ENCODE data around the gene TMEM164.

Gene TMEM164

DNA sequence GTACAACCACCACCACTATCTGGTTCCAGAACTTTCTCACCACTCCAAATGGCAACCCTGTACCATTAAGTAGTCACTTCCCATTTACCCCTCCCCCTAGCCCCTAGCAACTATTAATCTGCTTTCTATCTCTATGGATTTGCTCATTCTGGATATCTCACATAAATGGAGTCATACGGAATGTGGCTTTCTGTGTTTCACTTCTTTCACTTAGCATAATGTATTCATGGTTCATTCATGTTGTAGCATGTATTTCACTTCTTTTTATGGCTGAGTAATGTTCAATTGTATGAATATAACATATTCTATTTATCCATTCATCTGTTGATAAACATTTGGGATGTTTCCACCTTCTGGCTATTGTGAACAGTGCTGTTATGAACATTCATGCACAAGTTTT, 210.3 kb downstream of the TMEM164 start:
- H3K4me3 ChIP-seq (ENCODE audit: low read length) = no peak overlapping the region
- TF ChIP-seq, protein P1, sequence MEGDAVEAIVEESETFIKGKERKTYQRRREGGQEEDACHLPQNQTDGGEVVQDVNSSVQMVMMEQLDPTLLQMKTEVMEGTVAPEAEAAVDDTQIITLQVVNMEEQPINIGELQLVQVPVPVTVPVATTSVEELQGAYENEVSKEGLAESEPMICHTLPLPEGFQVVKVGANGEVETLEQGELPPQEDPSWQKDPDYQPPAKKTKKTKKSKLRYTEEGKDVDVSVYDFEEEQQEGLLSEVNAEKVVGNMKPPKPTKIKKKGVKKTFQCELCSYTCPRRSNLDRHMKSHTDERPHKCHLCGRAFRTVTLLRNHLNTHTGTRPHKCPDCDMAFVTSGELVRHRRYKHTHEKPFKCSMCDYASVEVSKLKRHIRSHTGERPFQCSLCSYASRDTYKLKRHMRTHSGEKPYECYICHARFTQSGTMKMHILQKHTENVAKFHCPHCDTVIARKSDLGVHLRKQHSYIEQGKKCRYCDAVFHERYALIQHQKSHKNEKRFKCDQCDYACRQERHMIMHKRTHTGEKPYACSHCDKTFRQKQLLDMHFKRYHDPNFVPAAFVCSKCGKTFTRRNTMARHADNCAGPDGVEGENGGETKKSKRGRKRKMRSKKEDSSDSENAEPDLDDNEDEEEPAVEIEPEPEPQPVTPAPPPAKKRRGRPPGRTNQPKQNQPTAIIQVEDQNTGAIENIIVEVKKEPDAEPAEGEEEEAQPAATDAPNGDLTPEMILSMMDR (conservative IDR thresholded peaks at IDR 0.05; ENCODE audit: low read length) = no peak
- DNase-seq (ENCODE audit: low read depth) = no peak

DNA sequence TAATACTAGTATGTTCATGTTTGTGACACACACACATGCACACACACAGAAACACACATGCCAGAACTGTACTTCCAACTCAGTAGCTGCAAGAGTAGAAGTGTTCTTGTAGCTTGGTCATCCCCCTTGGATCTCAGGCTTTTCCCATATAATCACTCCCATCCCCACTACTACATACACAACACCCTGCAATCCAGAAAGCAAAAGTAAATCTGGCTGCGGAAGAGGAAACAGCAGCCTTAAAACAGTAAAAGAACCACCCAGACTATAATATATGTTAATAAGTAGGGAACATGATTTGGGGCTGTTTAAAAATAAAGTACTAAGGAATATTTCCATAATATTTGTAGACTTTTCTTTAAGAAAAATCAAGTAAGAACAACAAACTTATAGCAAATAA, 211.8 kb downstream of the TMEM164 start:
- H3K4me3 ChIP-seq (ENCODE audit: low read length) = no peak overlapping the region
- TF ChIP-seq, protein P1 (conservative IDR thresholded peaks at IDR 0.05; ENCODE audit: low read length) = no peak
- DNase-seq (ENCODE audit: low read depth) = no peak

DNA sequence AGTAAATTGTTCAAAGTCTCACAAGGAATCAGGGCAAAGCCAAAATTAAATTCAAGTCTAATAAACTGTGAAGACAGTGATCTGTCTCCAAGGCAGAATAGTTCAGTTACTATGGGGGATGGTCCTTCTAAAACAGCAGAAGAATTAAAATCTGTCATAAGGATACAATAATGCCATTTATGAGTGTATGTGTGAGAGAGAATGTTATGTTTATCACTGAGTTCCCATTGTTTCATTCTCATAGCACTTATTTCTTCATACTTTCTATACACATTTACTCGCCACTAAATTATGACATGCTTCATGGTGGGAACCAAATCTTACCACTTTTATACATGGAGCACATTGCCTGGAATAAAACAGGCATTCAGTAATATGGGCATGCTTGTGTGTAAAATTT, 212.5 kb downstream of the TMEM164 start:
- peak; percentile 30 for DNase-seq (ENCODE audit: low read depth)
- TF ChIP-seq, protein P1 (conservative IDR thresholded peaks at IDR 0.05; ENCODE audit: low read length) = no peak
- H3K4me3 ChIP-seq (ENCODE audit: low read length) = no peak overlapping the region

DNA sequence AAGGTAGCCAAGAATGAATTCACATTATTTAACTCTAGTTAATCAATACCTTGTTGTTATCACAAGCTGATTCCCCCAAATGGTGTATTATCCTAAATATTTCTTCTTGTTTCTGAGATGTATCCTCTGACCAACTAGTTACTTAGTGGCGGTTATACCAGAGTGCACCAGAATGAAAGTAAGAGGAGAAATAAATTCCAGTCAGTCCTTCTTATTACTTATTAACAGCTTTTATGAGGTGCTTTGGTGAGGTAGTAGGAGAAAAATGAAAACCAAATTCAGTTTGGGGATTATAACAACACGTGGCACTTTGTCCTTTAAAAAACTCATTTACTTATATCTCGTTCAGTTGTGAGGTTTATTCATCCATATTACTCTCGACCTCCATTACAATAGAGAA, 213.1 kb downstream of the TMEM164 start:
- DNase-seq (ENCODE audit: low read depth) = no peak
- no peak overlapping the region for H3K4me3 ChIP-seq (ENCODE audit: low read length)
- TF ChIP-seq, protein P1 (conservative IDR thresholded peaks at IDR 0.05; ENCODE audit: low read length) = no peak

DNA sequence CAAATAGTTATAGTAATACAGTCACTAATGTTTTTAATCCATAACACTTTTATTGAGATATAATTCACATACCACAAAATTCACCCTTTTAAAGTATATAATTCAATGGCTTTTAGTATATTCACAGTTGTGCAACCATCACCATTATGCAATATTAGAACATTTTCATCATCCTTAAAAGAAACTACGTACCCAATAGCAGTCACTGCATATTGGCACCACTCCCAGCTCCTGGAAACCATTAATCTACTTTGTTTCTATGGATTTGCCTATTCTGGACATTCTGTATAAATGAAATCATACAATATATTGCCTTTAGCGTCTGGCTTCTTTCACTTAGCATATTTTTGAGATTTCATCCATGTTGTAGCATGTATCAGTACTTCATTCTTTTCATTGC, 215.7 kb downstream of the TMEM164 start:
- DNase-seq (ENCODE audit: low read depth) = peak; percentile 25
- TF ChIP-seq, protein P1 (conservative IDR thresholded peaks at IDR 0.05; ENCODE audit: low read length) = no peak
- no peak overlapping the region for H3K4me3 ChIP-seq (ENCODE audit: low read length)

DNA sequence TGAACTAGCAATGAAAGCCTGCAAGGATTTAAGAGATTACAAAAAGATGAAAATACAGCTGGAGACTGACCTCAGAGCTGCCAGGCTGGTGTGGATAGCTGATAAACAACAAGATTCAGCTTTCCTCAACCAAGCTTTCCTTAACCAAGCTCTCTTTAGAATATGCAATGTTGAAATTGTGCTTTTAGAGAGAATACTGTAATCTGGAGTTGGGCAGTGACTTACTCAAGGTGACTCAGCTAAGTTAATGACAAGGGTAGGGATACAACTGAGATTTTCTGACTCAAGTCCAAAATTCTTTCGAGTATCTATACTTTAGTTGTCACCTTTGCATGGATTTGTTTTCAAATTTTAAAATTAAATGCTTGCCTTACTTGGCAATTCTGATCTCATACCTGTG, 217.0 kb downstream of the TMEM164 start:
- peak; percentile 34 for DNase-seq (ENCODE audit: low read depth)
- H3K4me3 ChIP-seq (ENCODE audit: low read length) = no peak overlapping the region
- TF ChIP-seq, protein P1 (conservative IDR thresholded peaks at IDR 0.05; ENCODE audit: low read length) = no peak

DNA sequence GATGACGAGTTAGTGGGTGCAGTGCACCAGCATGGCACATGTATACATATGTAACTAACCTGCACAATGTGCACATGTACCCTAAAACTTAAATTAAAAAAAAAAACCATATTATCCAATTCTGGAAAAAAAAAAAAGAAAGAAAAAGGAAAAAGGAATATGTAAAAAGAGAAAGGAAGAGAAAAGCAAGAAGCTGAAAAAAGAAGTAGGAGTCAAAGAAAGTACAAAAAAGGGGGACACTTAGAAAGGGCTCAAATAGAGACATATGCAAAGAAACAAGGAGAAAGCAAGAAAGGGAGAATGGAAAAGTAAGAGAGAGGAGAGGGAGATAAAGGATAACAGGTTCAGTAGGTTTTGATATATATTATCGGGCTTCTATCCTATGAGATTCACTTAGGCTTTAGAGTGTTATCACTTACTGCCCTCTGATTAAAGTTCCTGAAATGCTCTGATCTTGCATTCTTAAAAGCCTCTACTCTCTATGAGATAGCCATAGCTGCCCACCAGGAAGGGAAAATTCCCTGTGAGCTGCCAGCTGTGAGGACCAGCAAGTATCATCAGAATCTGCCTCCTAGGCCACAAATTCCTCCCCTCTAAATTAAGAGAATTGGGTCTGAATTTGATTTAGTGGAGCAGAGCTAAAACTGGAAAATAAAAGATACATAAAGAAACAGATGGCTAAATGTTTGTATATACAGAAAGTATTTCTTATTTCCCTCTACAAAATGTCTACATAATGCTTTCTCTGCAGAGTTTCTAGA, 219.8 kb downstream of the TMEM164 start:
- DNase-seq (ENCODE audit: low read depth) = no peak
- TF ChIP-seq, protein P1 (conservative IDR thresholded peaks at IDR 0.05; ENCODE audit: low read length) = no peak
- no peak overlapping the region for H3K4me3 ChIP-seq (ENCODE audit: low read length)

Data from AG10803 (cell line).